Stimulated activated CD4-positive, alpha-beta T cell treated with anti-CD3 and anti-CD28 coated beads, Interleukin-4, amount 100 ng/mL, for 24 hours (primary cell): ENCODE results near the gene SPINK14.

ENCODE experiments used
- DNase-seq: peaks from one replicate; pipeline ENCODE4 v3.0.0-alpha.2; 2020

Gene SPINK14, protein sequence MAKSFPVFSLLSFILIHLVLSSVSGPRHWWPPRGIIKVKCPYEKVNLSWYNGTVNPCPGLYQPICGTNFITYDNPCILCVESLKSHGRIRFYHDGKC

DNA sequence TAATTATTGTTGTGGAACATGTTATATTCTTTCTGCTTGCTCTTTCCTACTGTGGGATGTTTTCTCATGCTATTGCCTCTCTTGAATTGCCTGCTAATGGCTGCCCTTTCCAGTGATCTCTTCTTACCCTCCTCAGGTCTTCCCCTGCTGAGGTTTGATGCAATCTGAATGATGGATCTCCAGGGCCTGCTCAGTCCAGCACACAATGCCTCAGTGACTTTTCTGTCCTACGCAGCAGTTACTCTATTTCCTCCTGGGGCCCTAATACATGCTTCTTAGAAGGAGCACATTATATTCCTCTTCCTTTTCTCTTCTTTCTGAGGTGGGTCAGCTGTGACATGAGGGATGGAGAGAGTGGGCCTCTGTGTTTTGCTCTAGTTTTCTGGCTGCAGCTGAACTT, at the start of gene SPINK14:
SPINK14 (plus strand) TSS at position 301 of the 400 bp plus-strand sequence. CDS start 1,187 bp downstream, outside the sequence.
- no peak for DNase-seq

DNA sequence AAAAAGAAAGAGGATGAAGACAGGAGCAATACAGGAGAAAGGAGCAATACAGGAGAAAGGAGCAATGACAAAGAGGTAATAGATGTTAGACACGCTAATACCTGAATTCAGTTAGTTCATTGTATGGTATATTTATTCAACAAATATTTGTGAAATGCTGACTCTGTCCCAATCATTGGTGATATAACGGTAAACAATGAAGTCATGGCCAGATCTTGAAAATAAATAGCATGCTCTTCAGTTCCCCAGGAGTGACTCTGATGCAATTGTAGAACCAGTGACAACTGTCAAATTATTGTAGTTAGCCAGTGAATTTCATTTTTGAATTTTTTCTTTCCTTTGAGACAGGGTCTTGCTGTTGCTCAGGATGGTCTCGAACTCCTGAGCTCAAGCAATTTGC, 48.0 kb upstream of the SPINK14 start:
- no peak for DNase-seq

DNA sequence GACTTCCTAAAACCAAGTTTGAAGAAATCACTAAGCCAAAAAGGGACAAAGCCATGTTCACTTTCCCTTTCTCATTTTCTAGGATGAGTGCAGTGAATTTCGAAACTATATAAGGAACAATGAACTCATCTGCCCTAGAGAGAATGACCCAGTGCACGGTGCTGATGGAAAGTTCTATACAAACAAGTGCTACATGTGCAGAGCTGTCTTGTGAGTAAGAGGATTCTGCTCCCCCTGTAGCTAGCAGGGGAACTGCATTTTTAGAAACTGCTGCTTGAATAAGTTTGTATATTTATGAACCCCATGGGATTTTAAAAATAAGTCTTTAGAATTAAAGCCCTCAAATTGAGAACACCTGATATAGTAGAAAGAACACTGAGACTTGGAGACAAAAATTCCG, 42.7 kb upstream of the SPINK14 start:
- DNase-seq, result no peak

DNA sequence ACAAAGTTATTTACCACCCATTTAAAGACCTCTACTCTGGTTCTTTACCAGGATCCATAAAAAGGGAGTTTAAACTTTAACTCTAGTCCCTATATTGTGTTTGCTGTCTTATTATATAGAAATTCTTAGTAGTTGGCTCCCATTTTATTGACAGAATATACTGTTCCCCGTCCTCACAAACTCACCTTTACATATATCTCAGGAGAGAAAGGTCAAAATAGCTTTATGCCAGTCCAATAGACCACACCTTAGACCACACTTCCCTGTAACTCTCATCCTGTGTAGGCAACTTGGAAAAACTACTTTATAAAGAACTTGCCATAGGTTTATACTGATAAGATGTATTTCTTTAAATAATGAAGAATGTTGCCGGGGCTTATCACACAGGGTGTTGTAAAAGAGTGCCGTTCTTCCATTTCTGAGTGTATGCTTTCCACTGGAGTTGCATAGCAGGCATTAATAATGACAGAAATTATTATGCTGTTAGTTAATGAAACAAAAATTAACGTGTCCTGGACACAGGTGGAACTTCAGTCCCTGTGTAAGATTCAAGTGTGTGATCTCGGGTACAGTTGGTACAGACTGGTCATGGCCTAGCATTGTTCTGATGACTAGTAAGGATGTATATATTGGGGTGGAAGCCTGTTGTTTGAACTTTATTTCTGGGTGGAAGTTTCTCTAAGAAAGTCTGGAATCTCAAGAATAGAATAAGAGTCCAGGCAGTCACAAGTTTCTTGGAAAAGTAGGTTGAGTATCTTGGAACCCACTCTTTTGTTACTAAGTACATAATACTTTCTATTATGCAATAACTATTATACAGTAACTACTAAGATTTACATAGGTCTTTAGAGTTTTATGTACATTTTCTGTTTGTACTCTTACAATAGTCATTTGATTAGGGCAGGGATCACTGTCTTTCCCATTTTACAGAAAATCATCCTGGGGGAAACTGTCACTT, 33.0 kb upstream of the SPINK14 start:
- no peak for DNase-seq

DNA sequence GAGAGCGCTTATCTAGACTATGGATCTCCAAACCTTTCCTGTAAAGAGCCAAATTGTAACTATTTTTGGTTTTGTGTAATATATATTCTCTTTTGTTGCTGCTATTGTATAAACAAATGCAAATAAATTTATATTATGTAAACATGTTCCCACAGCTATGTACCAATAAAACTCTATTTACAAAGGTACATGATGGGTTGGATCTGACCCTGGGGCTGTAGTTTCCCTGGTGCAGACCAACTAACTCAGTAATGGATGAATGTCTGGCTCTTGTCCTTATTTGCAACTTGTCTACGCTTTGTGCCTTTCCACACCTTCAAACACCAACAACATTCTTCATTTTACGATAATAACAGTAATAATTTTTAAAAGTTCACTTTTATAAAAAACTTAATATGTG, 27.5 kb upstream of the SPINK14 start:
- DNase-seq, result no peak

DNA sequence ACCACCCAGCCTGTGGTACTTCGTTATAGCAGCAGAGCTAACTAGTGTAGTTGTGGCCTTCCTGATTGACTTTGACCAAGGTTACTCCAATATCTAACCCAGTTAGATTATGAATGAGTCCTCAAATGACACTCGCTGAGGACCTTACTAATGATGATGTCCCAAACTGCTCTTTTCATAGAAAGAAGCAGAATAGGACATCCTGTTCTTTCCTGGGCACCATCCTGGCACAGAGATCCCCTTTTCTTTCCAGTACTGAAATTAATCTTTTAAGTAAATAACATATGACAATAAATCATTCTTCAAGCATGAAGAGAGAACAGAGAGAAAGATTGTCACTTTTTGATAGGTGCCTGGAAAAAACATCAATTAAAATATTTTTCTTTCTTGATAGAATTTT, 26.7 kb upstream of the SPINK14 start:
- DNase-seq, result no peak

DNA sequence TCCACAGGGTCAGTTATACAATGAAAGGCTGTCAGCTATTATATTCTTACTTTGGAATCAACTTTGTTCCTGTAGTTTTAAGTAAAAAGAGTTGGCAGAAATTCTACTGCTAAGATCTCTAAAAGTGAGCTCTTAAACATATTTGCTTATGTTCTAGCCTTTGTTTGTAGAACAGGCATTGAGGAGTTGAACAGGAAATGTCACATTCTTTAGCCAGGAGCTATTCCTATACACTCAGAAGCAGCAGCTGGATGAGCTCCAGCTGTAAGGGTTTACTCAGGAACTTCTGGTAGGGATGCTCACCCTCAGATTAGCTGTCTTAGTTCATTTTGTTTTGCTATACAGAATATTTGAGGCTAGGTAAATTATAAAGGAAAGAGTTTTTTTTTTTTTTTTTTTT, 22.4 kb upstream of the SPINK14 start:
- DNase-seq, result no peak

DNA sequence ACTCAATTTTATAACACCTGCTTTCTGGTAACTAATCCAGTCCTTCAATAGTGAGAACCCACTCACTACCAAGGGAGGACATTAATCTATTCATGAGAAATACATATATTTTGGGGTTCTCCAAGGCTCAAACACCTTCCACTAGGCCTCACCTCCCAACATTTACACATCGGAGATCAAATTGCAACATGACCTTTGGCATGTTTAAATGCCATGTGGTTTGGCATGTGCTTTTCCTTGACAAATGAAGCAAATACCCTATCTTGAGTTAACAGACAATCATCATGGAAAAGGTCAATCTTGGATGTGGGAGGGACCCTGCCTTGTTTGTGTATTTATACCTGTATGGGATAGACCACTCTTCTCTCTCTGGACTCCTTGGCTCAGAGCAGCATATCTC, 21.9 kb upstream of the SPINK14 start:
- no peak for DNase-seq

DNA sequence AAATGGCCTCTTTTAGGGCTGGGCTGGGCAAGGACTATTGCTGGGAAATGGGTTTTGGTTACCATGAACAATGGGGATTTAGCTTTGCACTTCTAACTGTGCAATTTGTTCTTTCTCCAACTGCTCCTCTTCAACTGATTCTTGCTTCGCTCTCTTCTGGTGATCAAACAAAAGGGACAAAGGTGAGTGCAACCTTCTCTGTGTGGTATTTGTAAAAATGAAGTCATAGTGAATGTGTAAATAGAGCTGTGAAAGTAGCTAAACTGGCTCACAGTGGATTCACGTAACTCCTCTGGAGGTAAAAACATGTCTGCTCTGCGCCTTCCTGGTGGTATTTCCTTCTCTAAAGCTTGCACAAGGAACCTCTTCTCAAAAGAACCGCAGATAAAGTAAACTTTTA, 20.9 kb upstream of the SPINK14 start:
- DNase-seq, result no peak

DNA sequence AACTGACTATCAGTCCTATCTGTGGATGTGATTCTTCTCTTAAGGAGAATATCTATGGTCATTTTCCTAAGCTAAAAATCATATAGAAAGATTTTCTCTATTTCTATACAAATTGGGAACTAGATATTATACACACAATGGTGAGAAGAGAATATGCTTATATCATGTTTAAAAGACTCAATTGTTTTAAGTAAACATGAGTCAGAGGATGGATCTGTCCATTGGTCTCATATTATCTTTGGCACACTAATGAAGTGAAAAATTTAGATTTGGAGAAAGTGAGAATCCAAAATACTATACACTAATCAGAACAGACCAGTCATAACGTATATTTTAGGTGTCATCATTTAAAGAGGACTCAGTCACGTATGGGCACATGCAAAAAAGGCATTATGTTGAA, 16.5 kb upstream of the SPINK14 start:
- no peak for DNase-seq

DNA sequence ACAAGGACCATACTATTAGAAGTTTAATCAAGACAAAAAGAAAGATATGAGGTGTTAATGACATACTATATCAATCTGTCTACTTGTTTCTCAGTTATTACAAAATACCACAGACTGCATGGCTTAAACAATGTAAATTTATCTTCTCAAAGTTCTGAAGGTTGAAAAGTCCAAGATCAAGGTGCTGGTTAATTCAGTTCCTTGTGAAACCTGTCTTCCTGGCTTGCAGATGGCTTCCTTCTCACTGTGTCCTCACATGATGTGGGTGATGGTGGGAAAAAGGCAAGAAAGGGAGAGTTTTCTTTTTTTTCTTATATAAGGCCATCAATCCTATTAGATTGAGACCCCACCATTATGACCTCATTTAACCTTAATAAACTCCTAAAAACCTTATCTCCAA, 15.6 kb upstream of the SPINK14 start:
- no peak for DNase-seq

DNA sequence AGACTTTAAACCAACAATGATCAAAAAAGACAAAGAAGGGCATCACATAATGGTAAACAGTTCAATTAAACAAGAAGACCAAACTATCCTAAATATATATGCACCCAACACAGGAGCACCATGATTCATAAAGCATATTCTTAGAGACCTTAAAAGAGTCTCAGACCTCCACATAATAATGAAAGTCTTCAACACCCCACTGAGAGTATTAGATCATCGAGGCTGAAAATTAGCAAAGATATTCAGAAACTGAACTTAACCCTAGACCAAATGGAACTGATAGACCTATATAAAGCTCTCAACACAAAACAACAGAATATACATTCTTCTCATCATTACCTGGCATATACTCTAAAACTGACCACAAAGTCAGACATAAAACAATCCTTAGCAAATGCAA, 11.7 kb upstream of the SPINK14 start:
- no peak for DNase-seq

DNA sequence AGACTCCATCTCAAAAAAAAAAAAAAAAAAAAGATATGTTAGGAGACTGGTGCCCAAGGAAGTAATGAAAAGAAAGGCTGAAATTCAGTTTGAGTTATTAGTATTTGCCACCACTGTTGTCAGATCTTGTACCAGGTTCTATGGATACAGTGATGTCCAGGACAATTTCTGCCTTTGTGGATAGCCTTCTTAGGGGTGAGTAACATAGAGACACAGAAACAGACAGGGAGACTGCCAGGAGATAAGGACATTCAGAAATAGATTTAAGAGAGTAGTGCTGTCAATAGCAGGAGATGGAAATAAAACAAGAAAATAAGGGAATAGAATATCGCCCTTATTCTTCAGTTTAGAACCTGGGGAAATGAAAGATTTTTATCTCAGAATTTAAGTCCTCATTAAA, 6.3 kb upstream of the SPINK14 start:
- no peak for DNase-seq

DNA sequence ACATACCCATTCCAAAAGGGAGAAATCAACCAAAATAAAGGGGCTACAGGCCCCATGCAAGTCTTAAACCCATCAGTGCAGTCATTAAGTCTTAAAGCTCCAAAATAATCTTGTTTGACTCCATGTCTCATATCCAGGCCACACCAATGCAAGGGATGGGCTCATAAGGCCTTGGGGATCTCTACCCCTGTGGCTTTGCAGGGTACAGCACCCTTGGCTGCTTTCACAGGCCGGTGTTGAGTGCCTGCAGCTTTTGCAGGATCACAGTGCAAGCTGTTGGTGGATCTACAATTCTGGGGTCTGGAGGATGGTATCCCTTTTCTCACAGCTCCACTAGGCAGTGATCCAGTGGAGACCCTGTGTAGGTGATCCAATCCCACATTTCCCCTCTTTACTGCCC, 5.0 kb upstream of the SPINK14 start:
- DNase-seq, result no peak

DNA sequence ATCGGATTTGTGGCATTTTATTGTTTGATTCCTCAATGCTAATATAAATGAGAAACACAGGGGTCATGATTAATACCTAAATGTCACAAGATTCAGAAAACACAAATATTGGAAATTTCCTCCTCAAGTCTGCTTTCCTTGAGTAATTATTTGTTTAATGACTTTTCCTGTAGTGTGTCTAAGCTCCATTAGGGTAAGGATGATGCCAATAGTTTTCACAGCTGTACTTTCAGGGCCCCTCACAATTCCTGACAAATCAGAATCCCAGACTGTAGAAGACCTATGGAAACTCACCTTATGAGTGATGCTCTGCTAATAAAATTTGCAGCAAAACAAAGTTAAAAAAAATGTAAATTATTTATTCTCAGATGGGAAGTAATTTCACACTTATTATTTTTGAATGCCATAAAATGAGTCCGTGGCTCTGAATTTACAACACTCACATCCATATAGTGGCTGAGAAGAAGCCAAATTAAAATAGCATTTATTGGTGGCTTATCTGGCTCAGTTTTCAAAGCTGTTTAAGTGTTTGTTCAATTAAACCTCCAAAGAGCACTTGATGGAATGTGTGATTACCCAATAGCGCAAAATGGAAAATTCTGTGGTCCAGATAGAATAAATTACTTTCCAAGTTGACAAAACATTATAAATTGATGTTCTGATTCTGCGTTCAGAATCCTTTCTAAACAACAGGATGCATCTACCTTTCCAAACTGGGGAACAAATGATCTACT, 1.6 kb upstream of the SPINK14 start:
- no peak for DNase-seq

DNA sequence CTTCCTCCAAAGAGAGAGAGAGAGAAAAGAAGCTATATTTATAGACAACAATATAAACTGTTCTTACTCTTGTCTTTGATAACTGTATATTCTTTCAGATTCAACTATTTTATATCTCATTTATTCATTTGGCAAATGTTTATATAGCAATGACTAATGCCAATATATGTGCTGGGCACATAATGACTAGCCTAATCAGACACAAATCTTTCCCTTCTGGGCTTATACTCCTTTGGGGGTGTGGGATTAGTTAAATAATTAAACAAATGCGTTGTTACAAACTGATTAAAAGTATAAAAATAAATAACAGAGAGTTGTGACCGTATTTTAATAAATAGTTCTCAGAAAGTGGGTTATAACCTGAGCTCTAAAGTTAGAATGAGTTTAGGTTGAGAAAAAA, 4.0 kb downstream of the SPINK14 start:
- DNase-seq, result no peak

DNA sequence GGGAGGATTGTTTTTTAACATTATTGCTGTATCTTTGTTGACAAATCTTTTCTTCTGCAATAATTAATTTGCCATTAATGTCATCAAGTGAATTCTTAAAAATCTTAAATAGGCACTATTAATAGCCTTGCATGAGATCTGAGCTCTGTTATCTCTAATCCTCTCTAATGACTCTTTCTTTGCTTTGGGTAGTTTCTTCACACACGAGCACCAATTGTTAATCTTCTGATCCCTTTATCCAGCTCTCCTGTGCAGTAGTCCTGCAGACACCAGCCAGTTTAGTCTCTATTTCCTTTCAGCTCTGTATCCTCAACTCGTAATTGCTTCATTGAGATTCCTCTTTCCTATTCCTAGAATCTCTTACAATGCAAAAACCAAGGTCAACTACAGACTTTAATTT, 8.1 kb downstream of the SPINK14 start:
- DNase-seq, result no peak

DNA sequence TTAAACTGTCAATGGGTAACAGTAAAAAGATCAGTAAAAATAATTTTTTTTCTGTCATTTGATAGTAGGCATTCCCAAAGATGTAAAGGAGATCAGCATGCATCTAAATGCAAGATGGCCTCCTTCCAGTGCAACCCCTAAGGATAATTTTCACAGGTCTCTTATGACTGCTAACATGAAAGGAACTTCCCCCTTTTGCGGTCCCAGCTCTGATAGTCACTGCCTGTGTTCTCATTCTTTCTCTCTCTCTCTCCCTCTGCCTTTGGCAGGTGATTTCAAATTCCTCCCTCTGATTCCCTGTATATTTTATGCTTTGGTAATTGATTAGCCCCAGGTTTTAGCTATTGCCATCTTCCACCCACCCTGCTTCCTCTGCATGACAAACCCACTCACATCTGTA, 8.9 kb downstream of the SPINK14 start:
- DNase-seq, result no peak

DNA sequence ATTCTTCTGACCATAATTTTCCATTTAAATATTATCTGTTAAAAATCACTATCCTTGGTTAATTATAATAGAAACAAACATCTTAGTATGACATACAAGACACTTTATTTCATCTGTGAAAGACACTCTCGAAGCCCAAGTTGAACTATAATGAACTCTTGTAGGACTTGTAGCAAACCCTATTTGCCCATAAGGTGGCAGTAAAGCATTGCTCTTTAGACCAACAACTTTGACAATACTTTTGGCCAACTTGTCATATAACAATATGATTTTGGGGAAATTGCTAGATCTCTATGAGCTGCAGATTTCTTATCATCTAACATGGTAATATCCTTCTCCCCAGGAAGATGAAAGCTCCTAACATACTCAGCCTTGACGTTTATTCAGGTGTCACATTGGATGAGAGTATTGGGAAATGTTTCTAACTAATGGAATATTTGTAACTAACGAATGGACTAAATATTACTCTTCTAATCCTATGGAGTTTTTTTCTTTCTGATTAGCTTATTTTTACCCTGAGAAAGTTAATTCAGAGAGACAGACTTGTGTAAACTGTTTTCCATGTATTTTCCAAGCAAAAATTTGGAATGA, 11.0 kb downstream of the SPINK14 start:
- no peak for DNase-seq

DNA sequence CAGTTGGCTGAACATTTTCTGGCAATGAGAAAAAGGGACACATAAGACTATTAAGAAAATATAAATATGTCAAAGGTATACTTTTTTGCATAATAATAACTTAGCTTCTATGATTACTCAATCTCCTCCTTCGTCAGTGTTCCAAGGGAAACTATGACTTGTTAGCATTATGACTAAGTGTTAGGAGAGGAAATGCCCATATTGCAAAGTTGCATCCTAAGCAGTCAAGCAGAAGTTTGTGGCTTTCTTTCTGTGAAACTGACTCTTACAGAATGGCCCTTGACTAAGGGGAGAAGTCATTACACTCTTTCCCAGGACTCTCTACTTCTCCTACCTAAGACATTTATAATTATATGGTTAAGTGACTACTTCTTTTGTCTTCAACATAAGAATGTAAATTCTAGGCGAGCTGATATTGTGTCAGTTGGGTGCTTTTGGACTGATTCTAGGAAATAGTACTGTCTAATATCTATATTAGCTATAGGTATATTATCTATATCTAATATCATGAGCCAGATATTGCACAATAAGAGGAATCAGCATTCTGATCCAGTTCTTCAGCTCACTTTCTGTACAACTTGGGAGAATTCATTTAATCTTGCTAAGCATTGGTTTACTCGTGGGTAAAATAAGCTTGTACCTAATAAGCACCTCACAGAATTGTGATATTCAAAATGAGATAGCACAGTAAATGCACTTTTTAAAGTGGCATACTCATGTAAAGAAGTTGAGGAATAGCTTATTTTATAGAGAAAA, 18.1 kb downstream of the SPINK14 start:
- DNase-seq, result no peak

DNA sequence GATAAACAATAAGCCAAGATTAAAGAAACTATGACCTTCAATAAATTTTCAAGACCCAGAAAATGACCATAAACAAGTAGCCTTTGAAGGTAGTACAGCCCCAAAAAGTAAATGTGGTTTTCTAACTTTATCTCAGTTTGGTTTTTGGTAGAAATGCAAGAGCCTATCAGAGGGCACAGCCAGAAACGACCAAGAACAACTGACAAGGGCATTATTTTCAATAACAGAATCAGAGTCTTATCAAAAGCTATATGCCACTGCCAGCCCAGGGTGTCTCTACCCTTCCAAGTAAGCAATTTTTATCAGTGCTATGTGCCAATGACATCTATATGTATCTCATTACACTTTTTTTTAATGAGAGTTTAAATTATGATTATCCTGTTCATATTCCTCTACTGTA, 22.7 kb downstream of the SPINK14 start:
- no peak for DNase-seq

DNA sequence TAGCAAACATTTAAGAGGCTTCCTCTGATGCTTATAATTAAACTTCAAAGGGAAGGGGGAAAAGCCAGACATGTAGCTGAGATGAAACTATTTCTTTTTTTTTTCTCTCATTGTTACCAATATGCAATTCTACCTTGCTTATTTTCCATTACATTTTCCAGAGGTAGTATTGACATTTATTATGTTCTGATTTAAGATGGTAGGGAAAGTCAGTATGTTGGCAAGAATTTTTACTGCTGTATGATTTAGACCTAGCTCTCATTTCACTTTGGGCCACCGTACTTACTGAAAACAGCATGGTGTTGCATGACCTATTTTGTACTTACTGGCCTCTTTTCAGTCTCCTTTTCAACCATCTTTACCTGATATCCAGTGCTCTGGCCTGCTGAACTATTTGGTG, 24.9 kb downstream of the SPINK14 start:
- no peak for DNase-seq

DNA sequence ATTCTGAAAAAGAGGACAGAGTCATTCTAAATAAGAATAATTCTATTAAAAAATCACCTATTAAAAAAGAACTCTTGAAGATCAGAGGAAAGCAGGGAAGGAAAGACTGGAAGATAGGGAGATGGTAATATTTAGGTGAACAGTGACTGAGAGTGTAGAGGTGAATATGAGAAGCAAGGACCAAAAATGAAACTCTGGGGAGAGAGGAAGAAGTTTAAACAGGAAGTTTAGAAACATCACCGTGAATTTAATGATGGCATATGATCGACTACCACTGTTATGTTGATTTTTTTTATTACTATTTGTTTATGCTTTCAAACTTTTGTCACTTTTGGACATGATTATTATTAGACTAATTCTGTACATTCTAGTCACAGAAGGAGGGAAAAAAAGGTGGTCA, 32.8 kb downstream of the SPINK14 start:
- DNase-seq, result no peak
